Immature natural killer cell (primary cell): ENCODE data around the gene MLPH. TPM values are rescaled to one million over a fixed set of nuclear protein-coding genes. Genes with fewer than 3 reads are reported as not detected.

ENCODE experiments used
- DNase-seq, 3 donors: peaks; one replicate each; pipeline ENCODE4 v3.0.0; 2022; ENCODE audit warnings: mixed read lengths in 1 of 3
- H3K27ac Mint-ChIP-seq, 6 donors: one replicate each; pipeline ENCODE4 v1.8.0; 2020; ENCODE audit warnings: mixed read lengths in 6 of 6, mild to moderate bottlenecking in 5 of 6, inconsistent platforms in 4 of 6, moderate library complexity in 3 of 6
- H3K27me3 Mint-ChIP-seq, 3 donors: one replicate each; pipeline ENCODE4 v1.8.0; 2020 to 2021; ENCODE audit warnings: low read depth in 3 of 3, mild to moderate bottlenecking in 3 of 3, mixed read lengths in 3 of 3, moderate library complexity in 3 of 3, inconsistent platforms in 1 of 3
- H3K36me3 Mint-ChIP-seq, 3 donors: one replicate each; pipeline ENCODE4 v1.8.0; 2020; ENCODE audit warnings: mixed read lengths in 3 of 3, inconsistent platforms in 2 of 3, mild to moderate bottlenecking in 2 of 3
- H3K4me1 Mint-ChIP-seq, 2 donors: one replicate each; pipeline ENCODE4 v1.8.0; 2020; ENCODE audit warnings: inconsistent platforms in 2 of 2, mild to moderate bottlenecking in 2 of 2, mixed read lengths in 2 of 2, moderate library complexity in 1 of 2
- H3K4me3 Mint-ChIP-seq, 5 donors: one replicate each; pipeline ENCODE4 v1.8.0; 2020; ENCODE audit warnings: mild to moderate bottlenecking in 5 of 5, mixed read lengths in 5 of 5, inconsistent platforms in 3 of 5, moderate library complexity in 3 of 5
- H3K9me3 Mint-ChIP-seq, 6 donors: one replicate each; pipeline ENCODE4 v1.8.0; 2020; ENCODE audit warnings: mild to moderate bottlenecking in 6 of 6, mixed read lengths in 6 of 6, inconsistent platforms in 4 of 6, moderate library complexity in 3 of 6
- polyA plus RNA-seq, 3 donors: library from polyadenylated mRNA; unstranded; fragments of 300-500 nt; fragmentation: Illumina TruSeq; gene quantifications; one replicate each; pipeline ENCODE4 v1.2.3, GENCODE V29; 2021

MLPH gene
- polyA plus RNA-seq, 3 donors from 2014 or later, result not detected

DNA sequence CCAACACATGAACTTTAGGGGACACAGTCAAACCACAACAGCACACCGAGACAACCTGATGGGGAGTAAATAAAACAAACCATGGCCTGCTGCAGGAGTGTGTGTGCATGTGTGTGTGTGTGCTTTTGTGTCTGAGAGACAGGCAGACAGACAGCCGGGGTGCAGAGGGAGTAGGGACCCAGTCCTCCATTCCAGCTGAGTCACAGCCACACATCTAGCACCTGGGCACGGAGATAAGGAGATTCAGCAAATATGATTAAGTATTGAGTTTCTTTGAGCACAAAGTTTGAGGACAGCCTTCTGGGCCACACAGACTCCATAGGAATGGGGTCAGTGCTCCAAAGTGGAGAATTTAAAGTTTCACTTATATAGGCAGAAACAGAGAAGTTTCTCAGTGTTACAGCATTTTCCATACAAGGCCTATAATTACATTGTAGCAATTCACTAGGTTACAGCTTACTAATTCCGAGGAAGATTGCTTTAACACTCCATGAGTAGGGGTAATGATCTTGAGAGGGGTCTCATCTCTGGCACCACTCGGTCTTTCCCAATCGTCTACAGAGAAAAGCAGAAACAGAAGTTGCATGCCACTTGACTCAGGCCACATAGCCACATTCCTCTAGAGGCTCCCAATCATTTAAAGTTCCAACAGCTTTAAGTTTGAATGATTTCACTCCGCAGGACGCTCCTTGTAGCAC lies 48.5 kb downstream of the MLPH start:
- Mint-ChIP-seq H3K9me3 (no peaks in the 10 kb centered on the region), H3K36me3 (no peaks in the 10 kb centered on the region), H3K4me3 (no peak overlapping the region), H3K27ac (no peak overlapping the region), H3K4me1 (no peaks in the 10 kb centered on the region), H3K27me3 (peaks cover 0 to 5% (median 2%) of the 10 kb centered on the region in 3 donors)
- DNase-seq, result no peak

DNA sequence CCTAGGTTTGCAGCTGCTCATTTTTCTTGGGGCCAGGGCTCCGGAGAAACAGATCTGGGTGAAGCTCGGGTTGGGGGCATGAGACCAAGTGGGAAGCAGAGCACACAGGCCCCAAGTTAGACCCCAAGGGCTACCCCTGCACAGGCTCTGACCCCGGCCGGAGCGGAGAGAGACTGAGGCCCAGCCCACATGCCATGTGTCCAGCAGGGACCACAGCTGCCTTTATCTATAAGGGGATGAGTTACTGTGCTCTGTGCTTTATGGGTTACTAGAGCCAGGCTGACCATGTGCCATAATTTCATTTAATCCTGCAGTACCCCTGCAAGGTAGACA lies 49.0 kb downstream of the MLPH start:
- no peaks in the 10 kb centered on the region for H3K4me1 Mint-ChIP-seq
- DNase-seq, result no peak
- H3K9me3 Mint-ChIP-seq, result no peaks in the 10 kb centered on the region
- no peak overlapping the region for H3K4me3 Mint-ChIP-seq
- peaks cover 0 to 5% (median 2%) of the 10 kb centered on the region in 3 donors for H3K27me3 Mint-ChIP-seq
- no peaks in the 10 kb centered on the region for H3K36me3 Mint-ChIP-seq
- H3K27ac Mint-ChIP-seq, result no peak overlapping the region

DNA sequence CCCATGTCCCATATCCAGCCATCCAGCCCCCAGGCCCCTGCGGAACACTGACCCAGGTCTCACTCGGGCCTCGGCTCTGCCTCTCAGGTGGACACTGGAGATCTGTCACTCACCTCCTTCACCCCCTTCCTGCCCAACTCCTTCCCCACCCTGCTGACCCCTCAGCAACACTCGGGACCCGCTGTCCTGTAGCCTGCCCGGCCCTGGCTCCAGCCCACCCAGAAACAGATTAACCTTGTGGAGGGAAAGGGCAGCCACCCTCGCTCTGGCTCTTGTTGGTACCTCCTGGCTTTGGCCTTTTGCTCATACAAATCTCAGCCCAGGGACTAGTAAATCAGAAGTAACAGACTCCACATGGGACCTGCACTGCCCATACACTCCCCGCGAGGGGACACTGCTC lies 49.6 kb downstream of the MLPH start:
- Mint-ChIP-seq H3K27ac (no peak overlapping the region), H3K27me3 (peaks cover 0 to 5% (median under 1%) of the 10 kb centered on the region in 3 donors), H3K9me3 (no peaks in the 10 kb centered on the region), H3K4me1 (no peaks in the 10 kb centered on the region), H3K4me3 (no peak overlapping the region), H3K36me3 (no peaks in the 10 kb centered on the region)
- no peak for DNase-seq

DNA sequence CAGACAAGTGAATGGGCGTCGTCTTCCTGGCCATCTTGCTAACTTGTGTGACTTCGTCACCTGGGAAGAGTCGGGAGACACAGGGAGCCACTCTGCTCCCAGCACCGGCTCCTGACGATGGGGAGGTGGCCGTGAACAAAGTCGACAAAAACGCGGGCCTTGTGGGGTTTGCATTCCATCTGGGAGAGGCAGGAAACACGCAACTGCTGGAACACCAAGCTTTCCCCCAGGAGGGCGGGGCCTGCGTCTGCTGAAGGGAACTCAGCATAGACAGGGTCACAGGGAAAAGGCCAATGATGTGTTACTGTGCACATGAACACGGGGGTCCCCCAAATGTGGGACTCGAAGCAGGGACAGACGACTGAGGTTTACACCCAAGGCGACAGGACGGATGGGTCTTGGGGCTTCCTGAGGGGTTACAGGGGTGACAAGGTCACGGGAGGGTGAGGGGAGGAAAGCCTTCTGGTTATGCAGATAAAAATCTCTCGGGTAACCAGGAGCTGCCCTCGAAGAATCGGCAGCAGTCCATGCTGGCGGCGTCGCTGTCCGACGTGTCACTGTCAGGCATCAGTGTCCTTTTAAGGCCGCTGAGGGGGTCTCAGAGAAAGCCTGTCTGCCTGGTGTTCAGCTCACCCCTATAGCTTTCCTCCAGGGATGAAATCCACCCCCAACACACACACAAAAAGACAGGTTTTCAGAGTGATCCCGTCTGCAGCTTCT lies 51.1 kb downstream of the MLPH start:
- Mint-ChIP-seq H3K27ac (no peak overlapping the region), H3K4me1 (no peaks in the 10 kb centered on the region), H3K9me3 (no peaks in the 10 kb centered on the region), H3K36me3 (no peaks in the 10 kb centered on the region), H3K4me3 (no peak overlapping the region), H3K27me3 (peaks cover 0 to 2% (median 1%) of the 10 kb centered on the region in 3 donors)
- DNase-seq, result no peak

DNA sequence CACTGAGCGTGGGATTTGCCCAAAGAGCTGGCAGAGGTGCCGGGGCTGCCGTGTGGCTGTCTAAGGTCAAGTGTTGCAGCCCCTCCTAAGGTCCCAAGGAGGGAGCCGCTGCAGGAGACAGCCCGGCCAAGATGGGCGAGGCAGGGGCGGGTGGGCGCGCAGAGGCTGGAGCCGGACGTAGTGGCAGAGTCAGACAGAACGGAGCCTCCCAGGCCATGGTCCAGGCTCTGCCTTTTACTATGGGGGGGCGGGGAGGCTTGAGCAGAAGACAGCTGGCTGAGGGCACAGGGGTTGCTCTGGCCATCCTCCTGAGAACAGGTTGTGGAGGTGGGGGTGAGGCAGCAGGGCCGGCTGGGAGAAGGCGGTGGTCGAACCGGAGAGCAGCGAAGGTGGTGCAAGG lies 51.9 kb downstream of the MLPH start:
- DNase-seq, result no peak
- no peaks in the 10 kb centered on the region for H3K36me3 Mint-ChIP-seq
- no peak overlapping the region for H3K27ac Mint-ChIP-seq
- H3K4me1 Mint-ChIP-seq, result no peaks in the 10 kb centered on the region
- H3K27me3 Mint-ChIP-seq, result peaks cover 0 to 2% (median 1%) of the 10 kb centered on the region in 3 donors
- no peak overlapping the region for H3K4me3 Mint-ChIP-seq
- H3K9me3 Mint-ChIP-seq, result no peaks in the 10 kb centered on the region

DNA sequence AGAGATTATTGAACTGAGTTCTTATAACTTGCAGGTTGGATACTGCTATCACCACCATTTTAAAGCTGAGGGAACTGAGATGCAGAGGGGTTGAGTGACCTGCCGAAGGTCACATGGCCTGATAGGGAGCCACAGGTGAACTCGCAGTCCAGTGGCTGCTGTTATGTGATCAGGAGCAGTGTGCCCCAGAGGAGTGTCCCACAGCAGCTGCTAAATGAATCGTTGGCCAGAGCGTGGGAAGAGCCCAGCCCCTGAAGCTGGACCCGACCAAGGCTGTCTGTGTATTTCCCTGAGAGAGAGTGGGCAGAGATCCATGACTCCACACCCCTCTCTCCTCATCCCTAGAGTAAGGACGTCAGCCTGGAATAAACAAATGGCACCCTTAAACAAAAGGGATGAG lies 52.6 kb downstream of the MLPH start:
- no peak for DNase-seq
- Mint-ChIP-seq H3K36me3 (no peaks in the 10 kb centered on the region), H3K27me3 (peaks cover 0 to 2% (median 1%) of the 10 kb centered on the region in 3 donors), H3K4me3 (no peak overlapping the region), H3K9me3 (no peaks in the 10 kb centered on the region), H3K4me1 (no peaks in the 10 kb centered on the region), H3K27ac (no peak overlapping the region)

DNA sequence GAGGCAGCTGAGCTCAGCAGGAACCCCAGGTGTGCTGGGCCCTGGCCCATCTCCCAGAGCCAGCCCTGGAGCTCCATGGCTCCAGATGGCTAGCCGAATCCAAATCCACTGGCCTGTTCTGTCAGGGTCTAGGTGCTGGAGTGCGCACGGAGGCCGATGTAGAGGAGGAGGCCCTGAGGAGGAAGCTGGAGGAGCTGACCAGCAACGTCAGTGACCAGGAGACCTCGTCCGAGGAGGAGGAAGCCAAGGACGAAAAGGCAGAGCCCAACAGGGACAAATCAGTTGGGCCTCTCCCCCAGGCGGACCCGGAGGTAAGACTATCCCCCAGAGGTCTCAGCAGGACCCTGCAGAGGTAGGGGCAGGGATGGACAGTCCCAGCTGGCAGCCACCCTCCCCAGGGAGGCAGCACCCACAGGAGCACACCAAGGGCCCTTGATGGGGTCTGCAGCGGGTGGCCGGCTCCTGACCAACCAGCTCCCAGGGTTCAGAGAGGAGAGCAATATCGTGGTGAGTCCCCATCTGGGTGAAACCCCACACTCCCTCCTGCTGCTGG lies 53.2 kb downstream of the MLPH start:
- peaks cover 0 to 2% (median 1%) of the 10 kb centered on the region in 3 donors for H3K27me3 Mint-ChIP-seq
- DNase-seq, result no peak
- H3K27ac Mint-ChIP-seq, result no peak overlapping the region
- H3K36me3 Mint-ChIP-seq, result no peaks in the 10 kb centered on the region
- H3K4me1 Mint-ChIP-seq, result no peaks in the 10 kb centered on the region
- H3K4me3 Mint-ChIP-seq, result no peak overlapping the region
- H3K9me3 Mint-ChIP-seq, result no peaks in the 10 kb centered on the region

DNA sequence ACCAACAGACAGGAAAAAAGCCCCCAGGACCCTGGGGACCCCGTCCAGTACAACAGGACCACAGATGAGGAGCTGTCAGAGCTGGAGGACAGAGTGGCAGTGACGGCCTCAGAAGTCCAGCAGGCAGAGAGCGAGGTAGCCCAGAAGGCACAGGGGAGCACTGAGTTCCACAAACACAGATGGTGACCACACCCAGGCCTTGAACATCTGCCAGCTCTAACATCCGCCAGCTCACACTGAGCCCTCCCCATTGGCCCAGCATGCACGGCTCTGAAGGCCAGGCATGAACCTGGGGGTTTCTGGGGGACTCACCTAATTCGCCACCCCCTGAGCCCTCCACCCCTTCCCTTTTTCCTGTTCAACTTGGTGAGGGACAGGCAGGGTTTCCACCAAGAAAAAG lies 53.8 kb downstream of the MLPH start:
- H3K4me1 Mint-ChIP-seq, result no peaks in the 10 kb centered on the region
- H3K9me3 Mint-ChIP-seq, result no peaks in the 10 kb centered on the region
- no peak overlapping the region for H3K27ac Mint-ChIP-seq
- DNase-seq, result no peak
- H3K27me3 Mint-ChIP-seq, result peaks cover 0 to 2% (median 1%) of the 10 kb centered on the region in 3 donors
- H3K4me3 Mint-ChIP-seq, result no peak overlapping the region
- no peaks in the 10 kb centered on the region for H3K36me3 Mint-ChIP-seq

DNA sequence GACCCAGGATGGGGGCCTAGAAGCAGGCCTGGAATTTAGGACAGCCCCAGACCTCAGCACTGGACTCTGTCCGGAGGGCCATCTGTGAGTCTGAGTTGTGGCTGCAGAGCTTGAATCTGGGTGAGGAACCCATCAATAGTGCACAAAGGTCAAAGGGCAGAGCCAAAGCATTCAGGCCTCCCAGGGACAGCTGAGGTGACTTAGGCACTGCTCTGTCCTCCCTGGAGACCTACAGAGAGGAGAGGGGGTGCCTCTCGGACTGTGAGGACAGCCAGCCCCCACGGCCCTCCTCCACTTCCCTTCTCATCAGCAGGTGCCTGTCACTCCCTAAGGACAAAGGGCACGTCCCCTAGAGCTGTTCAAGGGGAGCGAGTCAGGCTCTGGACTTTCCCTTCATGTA lies 54.2 kb downstream of the MLPH start:
- peaks cover 0 to 2% (median 1%) of the 10 kb centered on the region in 3 donors for H3K27me3 Mint-ChIP-seq
- DNase-seq, result no peak
- no peaks in the 10 kb centered on the region for H3K36me3 Mint-ChIP-seq
- no peaks in the 10 kb centered on the region for H3K4me1 Mint-ChIP-seq
- H3K9me3 Mint-ChIP-seq, result no peaks in the 10 kb centered on the region
- H3K27ac Mint-ChIP-seq, result no peak overlapping the region
- no peak overlapping the region for H3K4me3 Mint-ChIP-seq

DNA sequence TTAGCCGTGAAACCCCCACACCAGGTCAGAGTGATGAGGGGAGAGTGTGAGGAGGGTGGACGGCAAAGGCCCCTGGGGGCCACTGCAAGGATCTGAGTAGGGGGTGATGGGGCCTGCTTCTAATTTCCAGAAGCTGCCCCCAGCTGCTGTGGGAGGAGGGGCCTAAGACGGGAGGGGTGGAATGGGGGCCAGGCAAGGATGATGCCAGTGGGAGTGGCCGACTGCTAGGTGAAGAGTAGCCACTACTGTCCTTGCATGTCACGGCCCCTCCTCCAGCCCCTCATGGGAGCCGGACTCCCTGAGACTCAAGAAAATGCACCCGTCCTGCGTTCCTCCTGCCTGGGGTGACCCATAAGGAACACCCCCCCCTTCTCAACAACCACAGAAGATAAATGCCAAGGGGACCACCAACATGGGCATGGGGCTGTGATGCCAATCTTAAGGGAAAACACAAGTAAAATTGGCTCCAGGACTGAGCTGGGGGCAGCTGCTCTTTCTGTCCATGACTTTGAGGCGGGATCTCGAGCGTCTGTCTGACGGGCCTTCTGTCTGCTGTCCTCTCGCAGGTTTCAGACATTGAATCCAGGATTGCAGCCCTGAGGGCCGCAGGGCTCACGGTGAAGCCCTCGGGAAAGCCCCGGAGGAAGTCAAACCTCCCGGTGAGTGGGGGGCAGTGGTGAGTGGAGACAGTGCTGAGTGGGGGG lies 55.1 kb downstream of the MLPH start:
- Mint-ChIP-seq H3K27me3 (peaks cover 0 to 2% (median 1%) of the 10 kb centered on the region in 3 donors), H3K4me1 (no peaks in the 10 kb centered on the region), H3K27ac (no peak overlapping the region), H3K36me3 (no peaks in the 10 kb centered on the region), H3K4me3 (no peak overlapping the region), H3K9me3 (no peaks in the 10 kb centered on the region)
- DNase-seq, result no peak

DNA sequence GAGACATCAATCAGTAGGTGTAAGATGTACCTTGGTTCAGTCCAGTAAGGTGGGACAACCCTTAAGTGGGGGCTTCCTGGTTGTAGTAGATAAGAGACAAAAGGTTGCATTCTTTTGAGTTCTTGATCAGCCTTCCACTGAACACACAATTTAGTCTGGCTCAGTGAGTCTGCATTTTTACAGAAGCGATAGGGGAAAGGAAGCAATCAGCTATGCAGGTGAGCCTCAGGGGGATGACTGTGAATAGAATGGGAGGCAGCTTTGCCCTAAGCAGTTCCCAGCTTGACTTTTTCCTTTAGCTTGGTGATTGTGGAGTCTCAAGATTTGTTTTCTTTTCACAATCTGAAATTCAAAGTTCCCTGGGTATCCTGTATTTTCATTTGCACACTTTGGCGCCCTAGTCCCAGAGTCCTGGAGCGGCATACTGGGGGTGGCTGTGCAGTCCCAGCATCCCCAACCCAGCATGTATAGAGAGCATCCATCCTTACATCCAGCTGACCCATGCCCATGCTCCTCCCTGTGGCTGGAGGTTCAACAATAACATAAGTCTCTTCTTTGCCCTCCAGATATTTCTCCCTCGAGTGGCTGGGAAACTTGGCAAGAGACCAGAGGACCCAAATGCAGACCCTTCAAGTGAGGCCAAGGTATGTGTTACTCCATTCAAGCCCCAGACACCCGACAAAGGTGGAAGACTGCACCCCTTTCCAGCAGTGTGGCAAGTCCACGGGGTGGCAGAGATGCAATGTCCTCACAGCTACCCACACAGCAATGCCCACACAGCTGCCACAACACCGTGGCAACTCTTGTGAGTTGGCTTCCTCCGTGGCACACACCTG lies 59.2 kb downstream of the MLPH start:
- no peaks in the 10 kb centered on the region for H3K9me3 Mint-ChIP-seq
- H3K4me1 Mint-ChIP-seq, result no peaks in the 10 kb centered on the region
- no peak overlapping the region for H3K4me3 Mint-ChIP-seq

DNA sequence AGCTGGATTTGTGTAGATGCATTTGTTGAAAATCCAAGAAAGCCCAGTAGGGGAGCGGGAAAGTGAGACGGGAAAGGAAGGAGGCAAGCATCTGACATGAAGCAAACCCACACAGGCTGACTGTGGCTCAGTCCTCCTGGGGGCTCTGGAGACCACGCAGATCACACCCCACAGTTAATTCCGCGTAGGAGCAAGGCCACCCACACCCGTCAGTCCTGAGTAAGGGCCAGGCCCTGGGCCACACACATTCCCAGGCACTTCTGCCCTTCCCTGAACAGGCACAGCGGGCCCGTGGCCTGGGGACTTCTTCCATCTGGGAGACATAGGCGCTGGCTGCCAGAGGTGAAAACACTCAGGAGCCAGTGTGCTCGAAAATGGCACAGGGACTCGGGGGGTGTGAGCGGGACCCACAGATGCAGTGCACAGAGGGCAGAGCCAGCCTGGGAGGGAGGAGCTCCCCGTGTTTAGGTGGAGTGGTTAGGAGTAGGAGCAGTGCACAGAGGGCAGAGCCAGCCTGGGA lies 59.9 kb downstream of the MLPH start:
- Mint-ChIP-seq H3K27ac (no peak overlapping the region), H3K27me3 (peaks cover 0 to 4% (median 2%) of the 10 kb centered on the region in 3 donors), H3K9me3 (no peaks in the 10 kb centered on the region), H3K4me1 (no peaks in the 10 kb centered on the region), H3K36me3 (no peaks in the 10 kb centered on the region), H3K4me3 (no peak overlapping the region)
- no peak for DNase-seq

More for the DNA sequence above, 59.2 kb downstream of the MLPH start:
- H3K27me3 Mint-ChIP-seq, result peaks cover 1 to 4% (median 2%) of the 10 kb centered on the region in 3 donors
- H3K27ac Mint-ChIP-seq, result no peak overlapping the region
- H3K36me3 Mint-ChIP-seq, result no peaks in the 10 kb centered on the region
- no peak for DNase-seq

DNA sequence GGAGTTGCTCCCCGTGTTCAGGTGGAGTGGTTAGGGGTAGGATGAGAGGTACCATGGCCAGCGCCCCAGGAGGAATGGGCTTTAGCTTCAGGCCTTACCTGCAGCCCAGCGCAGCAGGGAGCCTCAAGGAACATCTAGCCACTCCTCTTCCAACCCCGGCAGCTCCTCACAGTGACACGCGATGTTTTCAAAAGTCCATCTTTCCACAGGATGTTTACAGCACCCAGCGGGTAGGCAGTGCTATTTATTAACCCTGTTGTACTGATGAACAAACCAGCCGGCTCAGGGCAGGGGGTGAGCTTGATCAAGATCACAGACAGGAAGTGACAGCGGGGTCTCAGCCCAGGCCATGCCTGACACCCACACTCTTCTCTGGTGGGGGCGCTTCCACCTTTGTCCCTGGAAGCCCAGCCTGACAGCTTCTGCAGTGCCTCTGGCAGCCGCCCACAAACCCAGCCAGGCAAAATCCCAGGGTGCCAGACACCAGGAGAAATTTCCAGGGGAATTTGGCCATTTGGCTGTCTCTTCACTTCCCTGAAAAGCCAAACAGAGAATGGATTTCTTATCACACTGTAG lies 60.9 kb downstream of the MLPH start:
- H3K36me3 Mint-ChIP-seq, result no peaks in the 10 kb centered on the region
- H3K9me3 Mint-ChIP-seq, result no peaks in the 10 kb centered on the region

More for the DNA sequence above, 60.9 kb downstream of the MLPH start:
- H3K4me1 Mint-ChIP-seq, result no peaks in the 10 kb centered on the region
- H3K27ac Mint-ChIP-seq, result no peak overlapping the region
- no peak overlapping the region for H3K4me3 Mint-ChIP-seq
- DNase-seq, result no peak
- peaks cover 0 to 9% (median 2%) of the 10 kb centered on the region in 3 donors for H3K27me3 Mint-ChIP-seq
